Cardiac muscle cell (in vitro differentiated cells and primary cell): ENCODE measurements around the gene TAF6. TPM values are rescaled to one million over a fixed set of nuclear protein-coding genes. Genes with fewer than 3 reads are reported as not detected.
A peak's percentile ranks its signal among the peaks of the same experiment; 100 is the strongest.

Experiments used
- DNase-seq, 2 donors: peaks; one replicate each; pipeline versions ENCODE4 v3.0.0 to v3.0.0-alpha.2; 2010 to 2017; ENCODE audit warnings: low read depth in 1 of 2, low spot score in 1 of 2
- H3K27ac ChIP-seq: fragments of 200-600 bp; sonication (generic); 2 replicates; pipeline ENCODE4 v1.5.1; 2016
- H3K27me3 ChIP-seq: fragments of 200-600 bp; sonication (generic); 2 replicates; pipeline ENCODE4 v1.6.0; 2016; ENCODE audit warnings: control low read depth
- H3K36me3 ChIP-seq: fragments of 200-600 bp; sonication (generic); 2 replicates; pipeline ENCODE4 v1.5.1; 2016; ENCODE audit warnings: control low read depth
- H3K4me1 ChIP-seq: fragments of 200-600 bp; sonication (generic); 2 replicates; pipeline ENCODE4 v1.8.1; 2017; ENCODE audit warnings: low read depth, mild to moderate bottlenecking, mixed run types
- H3K4me3 ChIP-seq: fragments of 200-600 bp; sonication (generic); 2 replicates; pipeline ENCODE4 v1.5.1; 2016; ENCODE audit warnings: mild to moderate bottlenecking
- H3K9me3 ChIP-seq: fragments of 200-600 bp; sonication (generic); 2 replicates; pipeline ENCODE4 v1.5.1; 2017; ENCODE audit warnings: low read depth, mild to moderate bottlenecking, control low read depth
- polyA plus RNA-seq: library from polyadenylated mRNA; unstranded; fragments of >200 nt; fragmentation: Nextera tagmentation; extraction: Ambion mirVana; gene quantifications from 2 replicates; pipeline ENCODE4 v1.2.1, GENCODE V29; 2016
- total RNA-seq: library from RNA; depleted of rRNA; stranded (reverse); fragments of >200 nt; gene quantifications from 2 replicates; pipeline ENCODE4 v1.2.3, GENCODE V29; 2016
- TF ChIP-seq, protein P1 (sequence below): IDR thresholded peaks from 2 replicates; pipeline ENCODE4 v1.5.1; 2012; ENCODE audit warnings: low read depth, mild to moderate bottlenecking, low read length

TAF6 gene
- total RNA-seq (104 and 163 TPM in 2 replicates), polyA plus RNA-seq (99.4 and 112 TPM in 2 replicates)

DNA sequence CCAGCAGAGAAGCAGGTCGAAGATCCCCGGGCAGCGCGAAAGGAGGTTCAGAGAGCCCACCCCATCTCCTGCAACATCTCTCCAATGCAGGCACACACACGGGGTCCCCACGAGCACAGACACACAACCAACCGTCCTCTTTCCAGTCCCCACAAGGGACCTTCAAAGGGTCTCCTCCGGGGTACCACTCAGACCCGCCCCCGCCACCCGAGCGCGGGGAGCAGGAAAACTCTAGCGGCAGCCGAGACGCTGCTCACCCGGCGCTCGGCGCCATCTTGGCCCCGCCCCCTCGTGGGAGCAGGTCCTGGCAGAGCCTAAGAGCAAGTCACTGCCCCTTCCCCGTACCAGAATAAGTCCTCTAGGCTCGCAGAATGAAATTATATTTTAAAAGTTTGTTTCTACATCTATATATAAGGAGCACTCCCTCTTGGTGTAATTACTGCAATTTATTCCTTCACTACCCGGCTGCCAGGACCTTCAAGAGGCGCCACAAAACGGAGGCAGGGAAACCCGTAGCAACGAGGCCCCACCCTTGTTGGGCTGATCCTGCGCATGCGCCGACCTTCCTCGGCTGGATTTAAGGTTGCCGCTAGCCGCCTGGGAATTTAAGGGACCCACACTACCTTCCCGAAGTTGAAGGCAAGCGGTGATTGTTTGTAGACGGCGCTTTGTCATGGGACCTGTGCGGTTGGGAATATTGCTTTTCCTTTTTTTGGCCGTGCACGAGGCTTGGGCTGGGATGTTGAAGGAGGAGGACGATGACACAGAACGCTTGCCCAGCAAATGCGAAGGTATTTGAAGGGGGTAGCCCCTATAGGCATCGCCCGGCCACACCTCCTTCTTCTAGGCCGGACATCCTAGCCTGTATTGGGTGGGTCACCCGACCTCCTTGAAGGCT lies at the start of gene TAF6, which contains the start of gene CNPY4:
Gene TAF6, minus strand, starts transcription at position 287 of the 898 bp plus-strand sequence. CDS start 5,149 bp downstream, outside the sequence.
Gene CNPY4, plus strand, starts transcription at position 563 of the 898 bp plus-strand sequence. Its CDS starts 111 bp downstream, at position 674.
- Histone ChIP-seq H3K27me3 (no peaks in the 10 kb centered on the region), H3K36me3 (no peaks in the 10 kb centered on the region), H3K4me3 (peak within 1 kb of the TSS; percentile 88), H3K27ac (peak within 1 kb of the TSS; percentile 95), H3K9me3 (no peaks in the 10 kb centered on the region), H3K4me1 (peaks cover 8% of the 10 kb centered on the region)
- TF ChIP-seq, protein P1, sequence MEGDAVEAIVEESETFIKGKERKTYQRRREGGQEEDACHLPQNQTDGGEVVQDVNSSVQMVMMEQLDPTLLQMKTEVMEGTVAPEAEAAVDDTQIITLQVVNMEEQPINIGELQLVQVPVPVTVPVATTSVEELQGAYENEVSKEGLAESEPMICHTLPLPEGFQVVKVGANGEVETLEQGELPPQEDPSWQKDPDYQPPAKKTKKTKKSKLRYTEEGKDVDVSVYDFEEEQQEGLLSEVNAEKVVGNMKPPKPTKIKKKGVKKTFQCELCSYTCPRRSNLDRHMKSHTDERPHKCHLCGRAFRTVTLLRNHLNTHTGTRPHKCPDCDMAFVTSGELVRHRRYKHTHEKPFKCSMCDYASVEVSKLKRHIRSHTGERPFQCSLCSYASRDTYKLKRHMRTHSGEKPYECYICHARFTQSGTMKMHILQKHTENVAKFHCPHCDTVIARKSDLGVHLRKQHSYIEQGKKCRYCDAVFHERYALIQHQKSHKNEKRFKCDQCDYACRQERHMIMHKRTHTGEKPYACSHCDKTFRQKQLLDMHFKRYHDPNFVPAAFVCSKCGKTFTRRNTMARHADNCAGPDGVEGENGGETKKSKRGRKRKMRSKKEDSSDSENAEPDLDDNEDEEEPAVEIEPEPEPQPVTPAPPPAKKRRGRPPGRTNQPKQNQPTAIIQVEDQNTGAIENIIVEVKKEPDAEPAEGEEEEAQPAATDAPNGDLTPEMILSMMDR, result no peak
- peak; percentile 96 to 98 for DNase-seq

- Histone ChIP-seq H3K4me3 (peak overlapping the region; percentile 5), H3K4me1 (peaks cover 10% of the 10 kb centered on the region), H3K36me3 (no peaks in the 10 kb centered on the region), H3K9me3 (no peaks in the 10 kb centered on the region), H3K27me3 (peaks cover 13% of the 10 kb centered on the region), H3K27ac (no peak overlapping the region)
- TF ChIP-seq, protein P1, result no peak
- peak; percentile 18 to 20 for DNase-seq
These were observed 48.8 kb upstream of the TAF6 start for GRCh38 chr7:100167912-100168323.

- no peaks in the 10 kb centered on the region for H3K9me3 ChIP-seq
- peak overlapping the region; percentile 5 for H3K4me3 ChIP-seq
- DNase-seq, result no peak
- H3K4me1 ChIP-seq, result peaks cover 10% of the 10 kb centered on the region
- no peaks in the 10 kb centered on the region for H3K36me3 ChIP-seq
- no peak overlapping the region for H3K27ac ChIP-seq
- peaks cover 13% of the 10 kb centered on the region for H3K27me3 ChIP-seq
- TF ChIP-seq, protein P1, result no peak
These were observed 48.1 kb upstream of the TAF6 start for GRCh38 chr7:100166970-100167911.

DNA sequence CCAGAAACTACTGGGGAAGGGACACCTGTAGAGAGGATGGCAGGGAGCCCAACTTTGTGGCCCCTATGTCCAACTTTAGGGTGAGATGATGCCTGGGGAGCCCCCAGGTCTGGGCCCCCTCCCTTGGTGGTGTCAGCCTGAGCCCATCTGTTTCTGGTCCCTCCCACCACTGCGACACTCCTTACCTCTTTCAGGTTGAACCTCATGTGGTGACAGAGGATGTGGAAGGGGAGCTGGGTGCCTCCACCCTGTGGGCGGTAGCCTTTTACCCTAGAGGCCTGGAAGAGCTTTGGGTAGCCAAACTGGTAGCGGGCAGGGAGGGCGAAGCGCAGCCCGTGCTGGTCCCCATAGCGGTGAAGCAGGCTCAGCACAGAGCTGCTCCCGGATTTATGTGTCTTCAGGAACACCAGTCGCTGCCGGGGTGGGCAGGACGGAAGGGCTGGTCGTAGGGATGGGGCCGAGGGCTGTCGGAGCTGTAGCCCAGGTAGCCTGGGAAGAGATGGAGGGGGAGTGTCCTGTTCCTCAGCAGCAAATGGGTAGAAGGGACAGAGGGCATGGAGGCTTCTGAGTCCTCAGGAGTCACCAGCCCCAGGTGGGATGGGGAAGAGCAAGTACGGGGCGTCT lies 47.3 kb upstream of the TAF6 start:
- Histone ChIP-seq H3K36me3 (no peaks in the 10 kb centered on the region), H3K27ac (no peak overlapping the region), H3K27me3 (peaks cover 7% of the 10 kb centered on the region), H3K4me3 (no peak overlapping the region), H3K4me1 (peaks cover 10% of the 10 kb centered on the region), H3K9me3 (no peaks in the 10 kb centered on the region)
- no peak for DNase-seq
- TF ChIP-seq, protein P1, result no peak

- no peaks in the 10 kb centered on the region for H3K9me3 ChIP-seq
- H3K4me3 ChIP-seq, result no peak overlapping the region
- H3K27ac ChIP-seq, result no peak overlapping the region
- no peak for DNase-seq
- TF ChIP-seq, protein P1, result no peak
- peaks cover 10% of the 10 kb centered on the region for H3K4me1 ChIP-seq
- H3K36me3 ChIP-seq, result no peaks in the 10 kb centered on the region
- no peaks in the 10 kb centered on the region for H3K27me3 ChIP-seq
These were observed 44.7 kb upstream of the TAF6 start for GRCh38 chr7:100163871-100164270.
